HG02571 (cell line): ENCODE measurements around the gene BAD.

Experiments
- ATAC-seq: cut with Tn5 transposase; IDR thresholded peaks from one replicate; pipeline ENCODE4 v1.9.1; 2021; ENCODE audit warnings: mild to moderate bottlenecking, moderate library complexity; ENCODE audit not compliant: unreplicated experiment

Gene BAD

DNA sequence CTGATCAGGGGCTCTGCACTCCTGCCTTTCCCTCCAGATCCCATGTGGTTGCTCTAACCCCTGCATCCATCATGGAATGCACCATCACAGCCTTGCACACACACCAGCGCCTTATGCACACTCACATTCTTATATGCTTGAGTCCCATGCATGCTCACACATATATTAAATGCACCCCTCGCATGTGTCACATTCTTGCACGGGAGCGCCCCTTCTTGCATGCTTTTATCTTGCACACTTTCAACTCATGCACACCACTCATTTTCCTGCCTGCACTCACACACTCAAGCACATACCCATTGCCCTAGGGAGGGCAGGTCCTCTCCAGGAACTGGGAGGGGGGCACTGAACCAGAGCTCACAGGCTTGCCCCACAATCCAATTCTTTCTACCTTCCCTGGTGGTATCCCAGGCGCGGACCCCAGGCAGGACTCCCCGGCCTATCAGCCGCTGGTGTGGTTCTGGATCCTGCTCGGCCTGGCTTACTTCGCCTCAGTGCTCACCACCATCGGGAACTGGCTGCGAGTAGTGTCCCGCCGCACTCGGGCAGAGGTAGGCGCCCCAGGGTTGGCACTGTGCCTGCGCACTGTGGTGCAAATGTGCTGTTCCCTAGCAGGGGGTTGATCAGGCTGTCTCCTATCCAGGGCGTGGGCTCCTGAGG, 13.4 kb upstream of the BAD start:
- no peak for ATAC-seq

GRCh38 chr11:64296830-64297698, 12.6 kb upstream of the BAD start:
- ATAC-seq: no peak

DNA sequence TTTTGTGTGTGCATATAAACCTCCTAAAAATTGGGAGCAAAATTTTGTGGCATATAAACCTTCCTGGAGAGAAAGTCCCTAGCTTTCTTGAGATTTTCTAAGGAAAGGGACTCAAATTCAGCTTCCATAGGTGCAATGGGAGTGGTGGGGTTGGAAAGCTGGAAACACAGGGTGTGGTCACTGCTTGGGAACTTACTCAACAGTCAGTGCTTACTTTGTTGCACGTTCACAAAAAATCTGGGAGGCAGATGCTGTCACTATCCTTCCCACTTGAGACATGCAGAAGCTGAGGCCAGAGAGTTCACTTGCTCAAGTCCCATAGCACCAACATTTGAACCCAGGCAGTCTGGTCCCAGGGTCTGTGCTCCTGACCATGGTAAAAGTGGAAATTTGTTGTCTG, 11.8 kb upstream of the BAD start:
- no peak for ATAC-seq

DNA sequence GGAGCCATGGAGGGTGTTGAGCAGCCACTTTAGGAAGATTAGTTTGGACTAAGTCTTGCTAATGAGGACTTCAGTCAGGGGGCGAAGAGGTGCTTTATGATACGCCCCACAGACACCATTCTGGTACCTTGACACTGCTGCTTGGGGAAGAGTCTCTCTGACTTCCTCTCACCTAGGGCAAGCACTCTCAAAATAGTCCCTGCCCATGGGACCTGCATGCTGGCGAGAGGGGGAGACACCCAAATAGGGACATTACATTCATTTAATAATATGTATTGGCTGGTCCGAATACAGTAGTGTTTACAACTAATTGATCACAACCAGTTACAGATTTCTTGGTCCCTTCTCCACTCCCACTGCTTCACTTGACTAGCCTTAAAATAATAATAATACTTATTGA, 11.3 kb upstream of the BAD start:
- ATAC-seq: no peak

DNA sequence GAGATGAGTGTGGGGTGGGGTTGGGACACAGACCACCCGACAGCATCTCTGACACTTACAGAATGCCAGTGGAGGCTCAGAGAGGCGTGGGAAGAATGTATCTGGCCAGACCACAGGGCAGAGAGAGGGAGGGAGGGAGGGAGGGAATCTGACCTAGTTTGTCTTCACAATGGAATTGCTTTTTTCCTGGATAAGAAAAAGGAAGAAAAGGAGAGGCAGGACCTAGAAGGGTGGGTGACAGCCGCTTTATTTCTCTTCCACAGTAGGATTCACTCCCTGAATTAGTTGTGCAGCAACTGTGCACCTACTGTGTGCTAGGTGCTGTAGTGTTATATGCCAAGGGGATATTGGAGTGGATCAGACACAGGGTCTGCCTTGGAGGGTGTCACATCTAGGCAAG, 10.3 kb upstream of the BAD start:
- ATAC-seq: no peak

GRCh38 chr11:64292460-64293254, 8.2 kb upstream of the BAD start:
- ATAC-seq: no peak

DNA sequence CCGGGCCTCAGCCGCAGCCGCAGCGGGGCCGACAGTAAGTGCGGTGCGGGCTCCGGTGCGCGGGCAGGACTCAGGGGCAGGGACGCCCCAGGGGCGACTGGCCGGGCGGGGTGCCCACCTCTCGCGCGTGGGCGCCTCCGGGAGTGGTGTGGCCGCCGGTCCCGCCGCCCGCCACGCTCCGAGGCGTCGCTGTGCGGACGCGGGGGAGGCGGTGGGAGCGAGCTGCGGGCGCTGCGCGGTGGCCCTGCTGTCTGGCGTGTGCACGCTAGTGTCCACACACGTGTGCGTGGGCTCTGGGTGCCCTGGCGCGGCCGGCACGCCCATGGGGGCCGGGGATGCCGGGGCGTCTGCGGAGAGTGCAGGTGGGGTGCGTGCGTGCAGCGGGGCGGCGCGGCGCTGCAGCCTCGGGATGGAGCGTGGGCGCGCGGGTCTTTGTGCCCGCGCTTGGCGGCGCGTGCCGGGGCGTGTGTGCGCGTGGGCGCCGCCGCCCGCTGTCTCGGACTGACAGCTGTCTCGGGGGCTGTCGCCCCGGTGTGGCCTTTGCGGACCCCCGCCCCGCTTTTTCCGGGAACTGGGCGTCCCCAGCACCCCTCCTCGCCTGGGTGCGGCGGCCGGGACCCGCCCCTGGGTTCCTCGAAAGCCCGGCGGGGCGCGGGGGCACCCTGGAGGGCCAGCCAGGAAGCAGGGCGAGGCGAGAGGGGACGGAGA, 7.4 kb upstream of the BAD start:
- ATAC-seq: no peak

GRCh38 chr11:64291262-64291751, 6.8 kb upstream of the BAD start, which contains the start of gene KCNK4:
Gene KCNK4 (plus strand): TSS chr11:64291302. CDS start chr11:64293019, 1,717 bp downstream.
- no peak for ATAC-seq

DNA sequence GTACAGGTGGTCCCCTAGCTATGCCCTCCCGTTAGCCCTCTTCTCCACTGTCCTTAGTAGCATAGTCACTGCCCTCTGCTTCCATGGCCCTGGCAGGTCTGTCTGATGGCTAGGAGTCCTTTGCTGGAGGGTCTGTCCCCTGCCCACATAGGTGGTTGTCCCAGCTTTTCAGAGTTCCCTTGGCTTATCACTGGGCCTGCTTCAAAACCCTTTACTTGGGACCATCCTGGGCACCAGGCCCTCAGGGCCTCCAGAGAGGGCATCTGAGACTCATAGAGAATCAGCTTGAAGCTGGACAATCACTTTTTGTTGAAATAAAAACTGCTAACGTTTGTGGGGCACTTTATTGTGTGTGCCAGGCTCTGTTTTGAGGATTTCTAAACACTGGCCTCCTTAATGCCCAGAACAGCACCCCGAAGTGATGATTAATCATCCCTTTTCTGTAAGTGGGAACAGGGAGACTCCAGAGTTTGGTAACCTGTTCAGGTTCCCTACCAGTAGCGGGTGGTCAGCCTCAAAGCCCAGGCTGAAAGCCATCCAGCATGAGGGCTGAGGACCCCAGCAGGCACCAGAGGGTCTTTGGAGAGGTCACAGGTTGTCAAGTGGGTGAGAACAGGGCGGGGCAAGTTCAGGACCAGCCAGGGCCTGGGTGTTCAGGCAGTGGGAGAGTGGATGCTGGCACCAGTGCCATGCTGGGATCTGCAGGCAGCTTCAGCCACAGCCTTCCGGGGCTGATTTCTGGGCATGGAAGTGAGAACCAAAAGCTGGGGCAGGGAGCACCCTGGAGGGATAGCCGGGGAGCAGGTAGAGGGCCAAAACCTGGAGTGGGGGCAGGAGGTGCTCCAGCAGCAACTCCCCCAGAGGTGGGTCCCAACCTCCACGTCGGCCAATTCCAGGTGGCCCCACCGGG, 6.1 kb upstream of the BAD start:
- no peak for ATAC-seq

DNA sequence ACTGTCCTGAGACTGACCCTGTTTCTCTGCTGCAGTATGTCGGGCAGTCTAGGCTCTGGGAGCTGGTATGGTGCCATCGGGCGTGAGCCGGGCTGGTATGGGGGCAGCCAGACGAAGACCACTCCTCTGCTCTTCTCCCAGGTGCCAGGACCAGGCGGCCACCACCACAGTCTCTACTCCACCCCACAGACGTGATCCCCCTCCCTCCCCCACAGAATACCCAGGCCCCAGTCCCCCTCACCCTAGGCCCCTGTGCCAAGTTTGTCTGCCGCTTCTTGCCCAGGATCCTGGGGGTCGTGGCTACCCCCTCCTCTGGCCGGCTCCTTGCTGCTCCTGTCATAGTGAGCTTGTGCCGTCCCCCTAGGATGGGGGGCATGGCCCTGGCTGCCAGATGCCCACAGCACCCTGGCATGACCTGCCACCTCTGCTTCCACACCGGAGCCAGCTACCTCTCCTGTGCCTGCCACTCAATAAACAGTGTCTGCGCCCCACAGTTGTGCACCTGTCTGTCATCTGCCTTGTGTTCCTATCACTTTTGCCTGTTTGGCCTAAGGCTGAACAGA, 4.6 kb upstream of the BAD start:
- ATAC-seq: no peak

- no peak for ATAC-seq
Measured at GRCh38 chr11:64288353-64288750, 3.9 kb upstream of the BAD start.

DNA sequence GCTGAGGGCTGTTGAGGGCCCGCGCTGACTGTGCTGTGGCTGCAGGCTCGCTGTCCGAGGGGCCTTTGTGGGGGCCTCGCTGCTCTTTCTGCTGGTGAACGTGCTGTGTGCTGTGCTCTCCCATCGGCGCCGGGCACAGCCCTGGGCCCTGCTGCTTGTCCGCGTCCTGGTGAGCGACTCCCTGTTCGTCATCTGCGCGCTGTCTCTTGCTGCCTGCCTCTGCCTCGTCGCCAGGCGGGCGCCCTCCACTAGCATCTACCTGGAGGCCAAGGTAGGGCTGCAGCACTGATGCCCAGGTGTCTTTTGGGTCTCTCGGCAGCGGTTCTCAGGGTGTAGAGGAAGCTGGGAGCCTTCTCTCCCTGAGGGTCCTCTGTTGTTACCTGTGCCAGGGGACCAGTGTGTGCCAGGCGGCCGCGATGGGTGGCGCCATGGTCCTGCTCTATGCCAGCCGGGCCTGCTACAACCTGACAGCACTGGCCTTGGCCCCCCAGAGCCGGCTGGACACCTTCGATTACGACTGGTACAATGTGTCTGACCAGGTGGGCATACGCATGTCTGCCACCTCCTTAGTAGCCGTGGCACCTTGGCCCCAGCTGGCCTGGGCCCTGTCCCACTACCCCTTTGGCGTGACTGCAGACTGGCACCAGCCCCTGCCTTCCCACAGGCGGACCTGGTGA, 3.3 kb upstream of the BAD start:
- ATAC-seq: no peak

DNA sequence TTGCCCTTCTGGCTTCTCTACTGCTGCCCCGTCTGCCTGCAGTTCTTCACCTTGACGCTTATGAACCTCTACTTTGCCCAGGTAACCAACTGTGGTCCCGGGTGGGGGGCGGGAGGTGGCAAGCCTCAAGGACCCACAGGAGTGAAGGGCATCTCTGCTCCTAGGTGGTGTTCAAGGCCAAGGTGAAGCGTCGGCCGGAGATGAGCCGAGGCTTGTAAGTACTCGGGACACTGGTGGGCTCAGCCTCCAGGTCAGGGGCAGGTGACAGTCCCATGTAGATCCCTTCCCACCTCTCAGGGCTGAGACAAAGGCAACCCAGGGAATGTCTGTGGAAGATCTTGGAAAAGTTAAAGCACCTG, 2.3 kb upstream of the BAD start:
- ATAC-seq: no peak

DNA sequence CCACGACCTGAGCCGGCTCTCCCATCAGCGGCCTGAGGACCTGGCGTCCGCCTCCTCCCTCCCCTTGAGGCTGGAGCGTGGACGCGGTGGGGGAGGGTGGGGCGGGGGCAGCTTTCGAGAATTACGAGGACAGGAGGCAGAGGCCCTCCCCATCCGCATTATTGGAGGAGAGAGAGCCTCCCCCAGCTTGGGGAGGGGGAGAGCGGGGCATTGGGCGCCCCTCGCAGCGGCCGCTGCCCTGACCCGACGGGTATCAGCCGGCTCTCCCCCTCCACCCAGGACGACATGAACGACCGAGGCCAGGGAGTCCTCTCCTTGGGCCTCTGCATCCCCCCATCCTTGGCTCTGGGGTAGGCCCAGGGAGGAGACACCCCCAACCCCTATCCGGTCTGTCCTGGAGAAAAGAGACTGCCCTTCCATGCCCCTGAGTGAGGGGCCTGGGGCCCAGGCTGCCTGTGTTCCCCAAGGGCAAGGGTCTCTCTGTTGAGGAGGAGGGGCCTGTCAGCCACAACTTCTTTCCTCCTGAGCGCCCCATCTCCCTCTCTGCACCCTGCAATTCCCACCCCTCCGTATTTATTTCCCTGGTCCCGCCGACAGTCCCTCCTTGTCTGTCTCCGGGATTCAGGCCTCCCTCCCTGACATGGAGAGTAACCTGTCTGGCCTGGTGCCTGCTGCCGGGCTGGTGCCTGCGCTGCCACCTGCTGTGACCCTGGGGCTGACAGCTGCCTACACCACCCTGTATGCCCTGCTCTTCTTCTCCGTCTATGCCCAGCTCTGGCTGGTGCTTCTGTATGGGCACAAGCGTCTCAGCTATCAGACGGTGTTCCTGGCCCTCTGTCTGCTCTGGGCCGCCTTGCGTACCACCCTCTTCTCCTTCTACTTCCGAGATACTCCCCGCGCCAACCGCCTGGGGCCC, 1.7 kb upstream of the BAD start:
- no peak for ATAC-seq

DNA sequence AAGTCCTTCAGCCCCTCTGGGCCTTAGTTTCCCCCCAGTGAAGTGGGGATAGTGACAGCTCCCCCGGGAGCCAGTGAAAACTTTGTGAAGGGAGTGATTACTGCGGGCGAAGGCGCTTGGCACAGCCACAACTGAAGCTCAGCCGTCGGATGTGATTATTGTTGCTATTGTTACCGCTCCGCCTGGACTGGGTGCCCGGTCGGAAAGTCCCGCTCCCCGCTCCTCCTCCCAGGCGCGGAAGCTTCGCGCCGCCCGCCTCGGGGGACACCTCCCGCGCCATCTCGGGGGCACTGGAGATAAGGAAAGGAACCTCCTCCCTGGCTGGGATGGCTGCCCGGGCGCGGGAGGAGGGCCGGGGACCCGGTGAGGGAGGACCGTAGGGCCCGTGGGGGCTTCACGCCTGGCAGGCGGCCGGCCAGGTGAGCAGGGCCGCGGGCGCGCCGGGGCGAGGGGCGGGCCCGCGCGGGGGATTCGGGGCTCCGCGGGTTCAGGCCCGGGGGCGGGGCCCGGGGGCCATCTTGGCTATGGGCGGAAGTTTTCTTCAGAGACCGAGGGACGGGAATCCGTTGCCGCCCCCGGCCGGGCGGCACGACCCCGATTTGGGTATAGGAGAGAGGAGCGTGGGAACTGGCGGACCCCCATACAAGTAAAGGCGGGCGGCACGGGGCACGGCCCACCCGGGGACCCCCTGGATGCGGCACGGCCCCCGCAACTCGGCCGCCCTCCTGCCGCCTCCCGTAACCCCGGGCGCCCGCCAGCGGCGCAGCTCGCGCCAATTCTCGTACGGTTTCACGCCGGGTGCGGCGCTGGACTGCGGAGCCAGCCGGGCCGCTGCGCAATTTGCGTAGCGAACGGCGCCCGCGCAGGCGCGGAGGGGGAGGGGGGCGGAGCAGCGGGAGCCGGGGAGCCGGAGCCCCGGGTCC, 758 bp upstream of the BAD start, which contains the start of gene GPR137:
Gene GPR137, plus strand, starts transcription at position 887 of the 923 bp plus-strand sequence. CDS start 677 bp downstream, outside the sequence.
- peak; percentile 54 for ATAC-seq

- no peak for ATAC-seq
Measured at GRCh38 chr11:64283092-64283491, 1.4 kb downstream of the BAD start.
